NCI-H2107 treated with DMSO at 0.1 percent for 48 hours (cell line): ENCODE data around the gene CYSRT1.

Experiments
- DNase-seq: peaks from one replicate; lab custom pipeline; 2025; ENCODE audit not compliant: unreplicated experiment; lab: John Stamatoyannopoulos, UW

Gene CYSRT1

GRCh38 chr9:137226338-137227053 lies 1.5 kb downstream of the CYSRT1 start:
- DNase-seq = no peak

DNA sequence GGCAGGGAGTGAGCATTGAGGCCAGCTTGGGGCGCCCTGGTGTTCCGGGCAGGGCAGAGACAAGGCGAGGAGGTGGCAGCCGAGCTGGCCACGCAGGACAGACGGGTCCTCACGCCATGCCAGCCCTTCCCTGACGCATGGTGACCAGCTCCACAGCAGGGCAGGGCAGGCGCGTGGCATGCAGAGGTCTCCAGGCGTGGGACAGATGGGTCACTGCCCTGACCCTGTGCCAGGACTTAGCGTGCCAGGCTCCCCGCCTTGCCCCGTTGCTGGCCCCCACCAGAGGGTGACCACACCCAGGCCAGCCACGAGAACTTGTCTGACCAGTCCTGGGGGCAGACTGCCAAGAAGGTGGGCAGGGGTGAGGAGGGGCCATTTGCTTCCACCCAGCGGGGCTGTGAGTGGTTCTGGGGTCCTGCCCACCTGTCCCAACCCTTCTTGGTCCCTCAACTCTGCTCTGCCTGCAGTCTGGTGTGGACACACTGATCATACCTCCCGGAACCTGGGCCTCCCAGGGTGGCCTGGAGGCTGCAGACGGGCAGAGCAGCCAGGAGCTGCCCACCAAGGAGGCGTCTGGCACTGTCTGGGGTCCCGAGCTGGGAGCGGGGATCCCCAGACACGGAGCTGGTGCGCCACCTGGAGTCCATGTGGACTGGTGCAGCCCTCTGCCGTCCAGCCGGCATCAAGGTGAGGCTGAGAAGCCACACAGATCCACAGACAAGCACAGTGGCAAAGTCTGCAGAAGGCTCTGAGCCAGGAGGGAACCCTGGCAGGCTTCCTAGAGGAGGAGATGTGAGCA lies 2.3 kb downstream of the CYSRT1 start, which contains the start of gene RNF224:
Gene RNF224, plus strand, starts transcription at position 449 of the 799 bp plus-strand sequence. CDS start 834 bp downstream, outside the sequence.
- DNase-seq = peak; percentile 51

- DNase-seq = no peak
These were observed 3.0 kb downstream of the CYSRT1 start for GRCh38 chr9:137227853-137228505.

DNA sequence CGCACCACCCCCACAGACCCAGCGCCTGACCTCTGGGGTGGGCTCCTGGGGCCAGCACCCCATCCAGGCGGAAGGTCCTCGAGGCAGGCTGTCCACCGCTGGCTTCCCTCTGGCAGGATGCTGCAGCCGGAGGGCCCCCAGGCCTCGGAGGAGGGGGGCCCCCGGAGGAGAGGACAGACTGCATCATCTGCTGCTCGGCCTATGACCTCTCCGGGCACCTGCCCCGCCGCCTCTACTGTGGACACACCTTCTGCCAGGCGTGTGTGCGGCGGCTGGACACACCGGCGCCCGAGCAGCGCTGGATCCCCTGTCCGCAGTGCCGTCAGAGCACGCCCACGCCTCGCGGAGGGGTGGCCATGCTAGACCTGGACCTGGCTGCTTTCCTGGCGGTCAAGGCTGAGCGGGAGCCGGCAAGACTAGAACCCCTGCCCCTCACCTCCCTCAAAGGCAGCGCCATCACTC lies 3.6 kb downstream of the CYSRT1 start:
- no peak for DNase-seq

DNA sequence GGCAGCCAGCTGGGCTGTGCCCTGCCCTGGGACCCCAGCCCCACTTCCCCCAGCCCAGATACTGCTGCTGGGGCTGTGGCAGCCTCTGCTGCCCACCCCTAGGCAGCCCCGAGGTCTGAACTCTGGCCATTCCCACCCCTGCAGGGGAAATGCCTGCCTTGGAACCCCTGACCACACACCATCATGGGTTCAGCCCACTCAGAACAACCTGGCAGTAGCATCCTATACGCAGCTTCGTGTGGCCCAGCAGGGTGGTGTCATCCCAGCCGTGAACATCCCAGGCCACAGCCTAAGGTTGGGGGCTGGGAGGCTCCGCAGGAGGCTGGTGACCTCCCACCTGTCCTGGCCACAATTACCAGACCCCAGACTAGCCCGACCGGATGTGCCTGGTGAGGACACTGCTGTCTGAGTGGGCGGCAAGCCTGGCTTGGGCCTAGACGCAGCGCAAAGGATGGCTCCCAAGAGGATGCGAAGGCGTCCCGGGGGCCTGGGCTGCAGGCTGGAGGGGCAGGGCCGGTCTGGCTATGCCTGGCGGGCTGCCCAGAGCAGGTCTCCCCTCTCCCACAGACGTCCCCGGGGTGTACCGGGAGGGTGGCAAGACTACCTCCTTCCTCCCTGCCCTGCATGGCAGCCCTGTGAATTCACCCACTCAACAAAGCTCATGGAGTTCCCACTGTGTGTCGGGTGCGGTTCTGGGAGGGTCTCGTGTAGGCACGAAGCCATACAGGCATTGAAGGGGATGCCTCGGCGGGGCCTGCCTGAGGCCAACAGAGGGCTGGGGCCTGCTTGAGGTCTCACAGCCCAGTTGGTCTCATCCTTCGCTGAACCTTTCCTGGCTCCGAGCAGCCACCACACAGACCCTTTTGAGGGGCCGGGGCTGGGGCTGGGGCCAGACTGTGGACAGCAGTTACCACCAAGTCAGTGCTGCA lies 4.3 kb downstream of the CYSRT1 start:
- no peak for DNase-seq

DNA sequence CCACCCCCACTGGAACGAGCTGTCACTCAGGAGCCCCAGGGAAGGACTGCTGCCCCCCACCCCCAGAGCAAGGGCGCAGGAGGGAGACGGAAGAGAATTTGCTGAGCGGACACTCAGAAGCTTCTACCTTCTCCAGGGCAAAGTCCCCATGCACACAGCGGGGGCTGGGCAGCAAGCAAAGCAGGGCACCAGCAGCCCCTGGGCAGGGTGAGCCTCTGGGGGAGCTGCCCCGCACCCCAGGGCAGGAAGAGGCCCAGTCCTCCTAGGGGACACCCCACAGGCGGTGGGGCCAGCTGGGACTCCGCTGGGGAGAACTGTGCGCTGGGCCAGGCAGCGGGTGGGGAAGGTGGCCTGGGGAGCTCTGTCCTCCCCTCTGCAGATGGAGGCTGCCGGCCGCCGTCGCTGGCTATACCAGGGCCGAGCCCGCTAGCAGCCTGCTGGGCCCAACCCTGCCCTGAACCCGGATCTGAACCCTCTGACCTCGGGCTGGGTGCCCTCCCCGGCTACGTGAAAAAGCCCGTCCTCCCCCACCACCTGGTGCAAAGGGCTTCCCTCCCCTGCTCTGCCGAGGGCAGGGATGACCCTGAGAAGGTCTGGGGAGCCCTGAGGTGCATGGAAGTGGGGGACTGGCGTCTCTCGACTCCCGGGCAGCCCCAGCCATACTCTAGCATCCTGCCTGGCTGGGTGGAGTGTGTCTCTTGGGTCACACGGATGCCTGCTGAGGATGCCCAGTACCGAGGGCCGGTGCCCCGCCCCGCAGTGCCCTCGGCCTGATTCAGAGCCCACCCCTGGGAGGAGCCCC lies 5.1 kb downstream of the CYSRT1 start:
- no peak for DNase-seq

DNA sequence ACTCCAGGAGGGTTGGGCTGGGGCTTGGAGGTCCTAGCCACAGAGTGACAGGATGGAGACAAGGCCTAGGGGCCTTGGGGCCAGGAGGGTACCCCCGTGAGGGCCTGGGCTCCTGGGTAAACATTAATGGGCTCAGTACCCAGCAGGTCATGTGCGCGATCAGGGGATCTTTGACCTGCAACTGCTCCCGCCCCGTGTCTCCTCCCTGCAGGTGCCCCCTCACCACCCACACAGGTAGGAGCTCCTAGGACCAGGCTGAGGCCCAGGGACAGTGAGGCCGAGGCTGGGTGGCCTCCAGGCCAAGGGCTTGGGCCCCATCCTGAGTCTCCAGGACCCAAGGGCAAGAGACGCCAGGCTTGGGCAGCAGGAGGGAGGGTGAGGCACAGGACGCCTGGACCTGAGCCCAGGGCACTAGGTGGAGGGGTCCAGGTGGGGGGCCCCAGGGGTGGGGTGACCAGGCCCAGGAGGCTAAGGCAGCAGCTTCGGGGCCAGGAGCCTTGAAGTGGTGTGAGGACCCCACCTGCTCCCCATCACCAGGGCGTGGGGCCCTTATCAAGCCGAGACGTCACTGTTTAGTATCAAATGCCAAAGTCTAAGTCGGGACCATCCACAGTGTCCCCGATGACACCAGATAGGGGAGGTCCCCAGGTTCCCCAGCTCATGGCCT lies 5.9 kb downstream of the CYSRT1 start, which contains the start of gene SLC34A3:
Gene SLC34A3, plus strand, starts transcription at position 197 of the 667 bp plus-strand sequence. CDS start 802 bp downstream, outside the sequence.
- DNase-seq = no peak

- no peak for DNase-seq
These were observed 6.5 kb downstream of the CYSRT1 start for GRCh38 chr9:137231372-137232039.

GRCh38 chr9:137232101-137232500 lies 7.1 kb downstream of the CYSRT1 start:
- no peak for DNase-seq

DNA sequence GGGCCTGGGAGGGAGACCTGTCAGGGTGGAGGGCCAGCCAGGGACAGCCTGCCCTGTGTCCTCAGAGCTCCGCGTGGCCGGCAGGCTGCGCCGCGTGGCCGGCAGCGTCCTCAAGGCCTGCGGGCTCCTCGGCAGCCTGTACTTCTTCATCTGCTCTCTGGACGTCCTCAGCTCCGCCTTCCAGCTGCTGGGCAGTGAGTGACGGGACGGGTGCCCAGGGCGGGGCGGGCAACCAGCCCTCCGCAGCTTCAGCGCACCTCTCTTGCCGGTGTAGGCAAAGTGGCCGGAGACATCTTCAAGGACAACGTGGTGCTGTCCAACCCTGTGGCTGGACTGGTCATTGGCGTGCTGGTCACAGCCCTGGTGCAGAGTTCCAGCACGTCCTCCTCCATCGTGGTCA lies 7.5 kb downstream of the CYSRT1 start:
- no peak for DNase-seq

- DNase-seq = no peak
These were observed 8.4 kb downstream of the CYSRT1 start for GRCh38 chr9:137233143-137233980.

DNA sequence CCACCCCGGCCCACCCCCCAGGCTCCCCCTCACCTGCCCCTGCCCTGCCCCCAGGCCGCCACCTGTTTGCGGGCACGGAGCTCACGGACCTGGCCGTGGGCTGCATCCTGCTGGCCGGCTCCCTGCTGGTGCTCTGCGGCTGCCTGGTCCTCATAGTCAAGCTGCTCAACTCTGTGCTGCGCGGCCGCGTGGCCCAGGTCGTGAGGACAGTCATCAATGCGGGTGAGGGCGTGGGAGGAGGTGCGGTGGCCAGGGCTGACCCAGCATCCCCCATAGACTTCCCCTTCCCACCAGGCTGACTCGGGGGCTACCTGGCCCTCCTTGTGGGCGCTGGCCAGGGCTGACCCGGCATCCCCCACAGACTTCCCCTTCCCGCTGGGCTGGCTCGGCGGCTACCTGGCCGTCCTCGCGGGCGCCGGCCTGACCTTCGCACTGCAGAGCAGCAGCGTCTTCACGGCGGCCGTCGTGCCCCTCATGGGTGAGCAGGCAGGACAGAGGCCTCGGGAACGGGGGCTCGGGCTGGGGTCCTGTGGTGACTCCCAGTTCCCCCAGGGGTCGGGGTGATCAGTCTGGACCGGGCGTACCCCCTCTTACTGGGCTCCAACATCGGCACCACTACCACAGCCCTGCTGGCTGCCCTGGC lies 9.2 kb downstream of the CYSRT1 start:
- no peak for DNase-seq

DNA sequence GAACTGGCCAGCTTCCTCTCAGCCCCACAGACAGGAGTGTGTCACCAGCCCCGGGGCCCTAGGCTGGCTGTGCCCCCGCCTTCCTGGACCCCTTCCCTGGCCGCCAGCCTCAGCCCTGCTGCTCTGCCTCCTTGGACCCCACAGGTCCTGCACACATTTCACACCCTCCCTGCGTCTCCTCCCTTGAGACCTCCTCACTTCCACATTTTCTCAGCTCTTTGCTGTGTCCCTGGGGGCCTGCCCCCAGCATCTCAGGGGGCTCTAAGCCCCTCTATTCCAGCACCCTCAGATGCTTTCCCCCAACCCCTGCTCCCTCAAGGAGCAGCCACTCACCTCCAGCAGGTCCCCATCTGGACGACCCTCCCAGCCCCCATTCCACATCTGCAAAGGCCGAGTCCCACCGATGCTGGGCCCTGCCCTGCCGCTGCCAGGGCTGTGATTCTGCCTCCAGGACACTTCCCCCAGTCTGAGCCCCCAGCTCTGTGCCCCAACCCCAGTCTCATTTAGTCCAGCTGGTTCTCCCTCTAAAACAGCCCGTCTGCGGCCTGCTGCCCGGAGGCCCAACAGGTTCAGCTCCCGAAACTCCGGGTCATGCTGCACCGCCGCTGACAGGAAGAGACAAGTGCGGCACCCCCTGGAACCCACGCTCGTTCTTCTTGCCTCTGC lies 9.9 kb downstream of the CYSRT1 start:
- no peak for DNase-seq

DNA sequence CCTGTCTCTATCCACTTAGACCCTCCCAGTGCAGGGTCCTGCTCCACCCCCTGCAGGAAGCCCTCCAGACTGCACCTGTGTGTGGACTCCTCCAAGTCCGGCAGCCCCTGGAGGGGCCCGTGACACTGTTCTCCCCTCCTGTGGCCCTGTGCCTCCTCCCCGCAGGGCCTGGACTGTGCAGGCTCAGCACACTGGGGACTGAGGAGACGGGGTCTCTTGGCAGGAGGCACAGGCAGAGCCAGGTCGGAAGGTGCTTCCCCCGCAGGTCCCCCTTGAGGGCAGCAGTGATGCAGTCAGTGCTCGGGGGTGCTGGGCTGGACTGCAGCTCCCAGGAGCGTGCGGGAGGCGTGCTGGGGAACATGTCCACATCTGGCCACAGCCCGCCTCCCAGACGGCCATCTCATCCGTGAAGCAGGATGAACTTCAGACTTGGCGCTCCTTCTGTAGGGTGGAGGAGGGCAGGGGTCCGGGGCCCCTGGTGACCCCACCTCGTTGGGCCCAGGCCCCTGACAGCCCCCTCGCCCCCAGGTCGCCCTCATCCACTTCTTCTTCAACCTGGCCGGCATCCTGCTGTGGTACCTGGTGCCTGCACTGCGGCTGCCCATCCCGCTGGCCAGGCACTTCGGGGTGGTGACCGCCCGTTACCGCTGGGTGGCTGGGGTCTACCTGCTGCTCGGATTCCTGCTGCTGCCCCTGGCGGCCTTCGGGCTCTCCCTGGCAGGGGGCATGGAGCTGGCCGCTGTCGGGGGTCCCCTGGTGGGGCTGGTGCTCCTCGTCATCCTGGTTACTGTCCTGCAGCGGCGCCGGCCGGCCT lies 10.7 kb downstream of the CYSRT1 start:
- no peak for DNase-seq

DNA sequence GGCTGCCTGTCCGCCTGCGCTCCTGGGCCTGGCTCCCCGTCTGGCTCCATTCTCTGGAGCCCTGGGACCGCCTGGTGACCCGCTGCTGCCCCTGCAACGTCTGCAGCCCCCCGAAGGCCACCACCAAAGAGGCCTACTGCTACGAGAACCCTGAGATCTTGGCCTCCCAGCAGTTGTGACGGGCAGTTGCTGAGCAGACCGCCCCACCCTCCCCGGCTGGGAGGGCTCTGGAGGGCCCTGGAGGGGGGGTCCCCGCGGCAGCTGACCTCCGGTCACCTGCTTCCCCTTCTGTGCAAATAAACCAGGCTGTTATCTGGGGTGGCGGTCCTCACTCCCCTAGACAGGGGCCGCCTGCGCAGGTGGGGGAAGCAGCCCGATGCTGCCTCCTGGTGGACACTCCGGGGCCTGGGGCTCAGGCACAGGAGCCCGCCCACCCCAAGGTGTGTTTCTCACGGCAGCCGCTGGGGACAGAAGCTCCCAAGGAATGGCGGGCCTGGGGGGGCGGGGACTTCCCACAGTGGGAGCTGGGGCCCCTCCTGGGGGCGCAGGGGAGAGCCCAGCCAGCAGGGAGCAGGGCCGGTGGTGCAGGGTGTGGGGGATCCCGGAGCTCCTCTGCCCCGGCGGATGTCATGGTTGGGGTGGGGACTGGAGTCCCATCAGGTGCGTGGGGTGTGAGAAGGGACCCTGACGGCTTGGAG lies 11.4 kb downstream of the CYSRT1 start:
- DNase-seq = peak; percentile 81
